Endothelial cell of umbilical vein (primary cell): Measurements from ENCODE around the gene METTL15.

Experiments used
- CTCF ChIP-seq, 2 donors: IDR thresholded peaks; 1 replicate in 1 of 2; 2 replicates in 1 of 2; pipeline ENCODE4 v1.5.1; 2011; ENCODE audit warnings: low read length in 2 of 2, mild to moderate bottlenecking in 2 of 2, moderate library complexity in 2 of 2, control low read depth in 1 of 2, inconsistent platforms in 1 of 2, low read depth in 1 of 2; ENCODE audit not compliant: insufficient read depth in 1 of 2; ENCODE audit errors: extremely low read depth in 1 of 2
- EZH2 ChIP-seq: IDR thresholded peaks from 2 replicates; pipeline ENCODE4 v1.6.1; 2012; ENCODE audit warnings: borderline replicate concordance, low read depth, mild to moderate bottlenecking, moderate library complexity, low read length, inconsistent platforms; ENCODE audit not compliant: severe bottlenecking
- FOS ChIP-seq: IDR thresholded peaks from 2 replicates; pipeline ENCODE4 v1.6.1; 2011; ENCODE audit warnings: mild to moderate bottlenecking, low read length, moderate library complexity, borderline replicate concordance; ENCODE audit not compliant: insufficient read depth
- GATA2 ChIP-seq: IDR thresholded peaks from 2 replicates; pipeline ENCODE4 v1.7.0; 2011; ENCODE audit warnings: low read depth, mild to moderate bottlenecking, moderate library complexity, mixed read lengths, low read length; ENCODE audit not compliant: insufficient read length, insufficient read depth
- JUN ChIP-seq: IDR thresholded peaks from 2 replicates; pipeline ENCODE4 v1.6.1; 2011; ENCODE audit warnings: borderline replicate concordance, low read depth; ENCODE audit not compliant: insufficient read length, insufficient read depth
- MAX ChIP-seq: IDR thresholded peaks from 2 replicates; pipeline ENCODE4 v1.6.1; 2011; ENCODE audit not compliant: insufficient read depth, insufficient read length
- MYC ChIP-seq: IDR thresholded peaks from one replicate; pipeline ENCODE4 v1.6.1; 2011; ENCODE audit warnings: mild to moderate bottlenecking, low read depth, low read length
- POLR2A ChIP-seq: IDR thresholded peaks from 2 replicates; pipeline ENCODE4 v1.6.1; 2012; ENCODE audit warnings: low read depth, mild to moderate bottlenecking, control low read depth, low read length
- POLR2AphosphoS5 ChIP-seq: IDR thresholded peaks from 2 replicates; pipeline ENCODE4 v1.6.1; 2012; ENCODE audit warnings: low read depth, mild to moderate bottlenecking, control low read depth, low read length, moderate library complexity; ENCODE audit not compliant: insufficient read depth

GRCh38 chr11:28245131-28245530 lies 136.9 kb downstream of the METTL15 start:
- TF ChIP-seq POLR2AphosphoS5 (no peak), EZH2 (no peak), CTCF (IDR thresholded peaks at IDR 0.05; ENCODE audit: extremely low read depth in 1 of 2, insufficient read depth in 1 of 2, low read depth in 1 of 2, low read length in 2 of 2) (no peak), POLR2A (no peak), MAX (no peak), MYC (no peak), JUN (no peak), GATA2 (no peak), FOS (no peak)
